Breast epithelium (tissue), 4 donors: Measurements from ENCODE around the gene UFD1. TPM values are rescaled to one million over a fixed set of nuclear protein-coding genes. Genes with fewer than 3 reads are reported as not detected.
"Not testable (repeated sequence)": the region's sequence is repeated elsewhere in the genome, so short reads cannot be mapped to it uniquely, and the experiment has no call there.

Experiments
- DNase-seq, 2 donors: peaks; one replicate each; pipeline ENCODE4 v3.0.0-alpha.2; 2019; ENCODE audit warnings: low spot score in 2 of 2
- H3K27ac ChIP-seq, 2 donors: fragments of 200-600 bp; sonication (generic) in 1 of 2; one replicate each; pipeline ENCODE4 v1.5.1; 2016 to 2019; ENCODE audit warnings: mild to moderate bottlenecking in 1 of 2
- H3K27me3 ChIP-seq, 2 donors: fragments of 200-600 bp; sonication (generic) in 1 of 2; one replicate each; pipeline versions ENCODE4 v1.5.1 to v1.6.0; 2017 to 2019; ENCODE audit warnings: control low read depth in 1 of 2, mild to moderate bottlenecking in 1 of 2
- H3K36me3 ChIP-seq: fragments of 200-600 bp; one replicate; pipeline ENCODE4 v1.5.1; 2019
- H3K4me1 ChIP-seq, 2 donors: fragments of 200-600 bp; sonication (generic); one replicate each; pipeline ENCODE4 v1.5.1; 2016 to 2019; ENCODE audit warnings: control low read depth in 1 of 2
- H3K4me3 ChIP-seq, 3 donors: fragments of 200-600 bp; sonication (generic); 1 replicate in 2 of 3; 2 replicates in 1 of 3; pipeline ENCODE4 v1.5.1; 2016 to 2019; ENCODE audit warnings: mild to moderate bottlenecking in 3 of 3, moderate library complexity in 2 of 3
- H3K9me3 ChIP-seq, 2 donors: fragments of 200-600 bp; sonication (generic) in 1 of 2; one replicate each; pipeline ENCODE4 v1.5.1; 2016 to 2019; ENCODE audit warnings: control low read depth in 1 of 2
- POLR2A ChIP-seq: fragments of 450-650 bp; IDR thresholded peaks from one replicate; pipeline ENCODE4 v1.6.1; 2016; ENCODE audit warnings: antibody characterized with exemption, mild to moderate bottlenecking, moderate library complexity
- POLR2AphosphoS5 ChIP-seq, 3 donors: sonication (generic); formaldehyde crosslinking; IDR thresholded peaks; one replicate each; pipeline ENCODE4 v1.6.1; 2017; ENCODE audit warnings: antibody characterized with exemption in 3 of 3
- intact Hi-C: fragments of 100-400 bp; cut with DNase I; formaldehyde crosslinking; loops from one replicate; pipeline ENCODE4 v1.15.1; 2023; ENCODE audit warnings: low total_unique reads
- total RNA-seq, 3 donors: library from RNA; depleted of rRNA; stranded (reverse); fragments of >200 nt; gene quantifications; one replicate each; pipeline ENCODE4 v1.1.0, GENCODE V29; 2016
- TF ChIP-seq, protein P1 (sequence below), 3 donors: fragments of 450-650 bp; IDR thresholded peaks; one replicate each; pipeline ENCODE4 v1.5.1; 2016 to 2017; ENCODE audit warnings: antibody characterized with exemption in 3 of 3, mild to moderate bottlenecking in 3 of 3, moderate library complexity in 3 of 3

UFD1 gene
- total RNA-seq, 3 donors from 2014 or later, result 30.8 to 51.0 (median 31.8) TPM

DNA sequence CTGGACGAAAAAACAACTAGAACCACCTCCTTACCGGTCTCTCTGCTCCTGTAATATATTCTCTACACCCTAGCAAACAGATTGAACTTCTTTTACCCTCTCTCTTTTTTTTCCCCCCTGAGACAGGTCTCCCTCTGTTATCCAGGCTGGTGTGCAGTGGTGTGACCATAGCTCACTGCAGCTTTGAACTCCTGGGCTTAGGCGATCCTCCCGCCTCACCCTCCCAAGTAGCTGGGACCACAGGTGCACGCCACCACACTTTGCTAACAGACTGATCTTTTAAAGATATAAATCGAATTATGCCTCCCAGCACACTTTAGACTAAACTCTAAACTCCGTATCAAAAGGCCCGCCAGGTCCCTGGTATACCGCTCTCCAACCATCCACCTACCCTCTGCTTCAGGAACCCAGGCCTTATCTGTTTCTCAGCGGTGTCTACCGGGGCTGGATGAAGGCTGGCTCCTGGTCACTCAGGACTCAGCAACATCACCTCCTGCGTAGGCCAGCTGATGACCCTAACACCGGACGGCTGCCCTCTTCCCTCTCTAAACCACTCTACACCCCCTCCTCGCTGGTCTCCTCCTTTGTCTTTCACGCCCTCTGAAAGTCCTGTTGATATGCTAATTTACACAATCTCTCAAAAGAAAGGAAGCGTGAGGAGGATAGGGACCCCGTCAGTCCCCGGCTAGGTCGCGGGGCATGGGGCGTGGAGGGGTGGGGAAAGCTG, 32.2 kb downstream of the UFD1 start:
- TF ChIP-seq, protein P1, sequence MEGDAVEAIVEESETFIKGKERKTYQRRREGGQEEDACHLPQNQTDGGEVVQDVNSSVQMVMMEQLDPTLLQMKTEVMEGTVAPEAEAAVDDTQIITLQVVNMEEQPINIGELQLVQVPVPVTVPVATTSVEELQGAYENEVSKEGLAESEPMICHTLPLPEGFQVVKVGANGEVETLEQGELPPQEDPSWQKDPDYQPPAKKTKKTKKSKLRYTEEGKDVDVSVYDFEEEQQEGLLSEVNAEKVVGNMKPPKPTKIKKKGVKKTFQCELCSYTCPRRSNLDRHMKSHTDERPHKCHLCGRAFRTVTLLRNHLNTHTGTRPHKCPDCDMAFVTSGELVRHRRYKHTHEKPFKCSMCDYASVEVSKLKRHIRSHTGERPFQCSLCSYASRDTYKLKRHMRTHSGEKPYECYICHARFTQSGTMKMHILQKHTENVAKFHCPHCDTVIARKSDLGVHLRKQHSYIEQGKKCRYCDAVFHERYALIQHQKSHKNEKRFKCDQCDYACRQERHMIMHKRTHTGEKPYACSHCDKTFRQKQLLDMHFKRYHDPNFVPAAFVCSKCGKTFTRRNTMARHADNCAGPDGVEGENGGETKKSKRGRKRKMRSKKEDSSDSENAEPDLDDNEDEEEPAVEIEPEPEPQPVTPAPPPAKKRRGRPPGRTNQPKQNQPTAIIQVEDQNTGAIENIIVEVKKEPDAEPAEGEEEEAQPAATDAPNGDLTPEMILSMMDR (IDR thresholded peaks at IDR 0.05), result no peak
- TF ChIP-seq POLR2A (no peak), POLR2AphosphoS5 (IDR thresholded peaks at IDR 0.05) (no peak)
- H3K36me3 ChIP-seq, result no peaks in the 10 kb centered on the region
- intact Hi-C loops, result no loop called here

GRCh38 chr22:19445279-19445982, 33.6 kb downstream of the UFD1 start:
- H3K36me3 ChIP-seq, DNase-seq, H3K4me3 ChIP-seq, intact Hi-C loops, H3K27me3 ChIP-seq, H3K9me3 ChIP-seq, H3K27ac ChIP-seq: not testable (repeated sequence)
- H3K4me1 ChIP-seq, result peaks cover 0 to 14% of the 10 kb centered on the region in 2 donors

More for the DNA sequence above, 32.2 kb downstream of the UFD1 start:
- Histone ChIP-seq H3K4me1 (peaks cover 0 to 14% of the 10 kb centered on the region in 2 donors), H3K9me3 (no peaks in the 10 kb centered on the region), H3K27me3 (no peaks in the 10 kb centered on the region), H3K4me3 (peak overlapping the region; percentile 84 to 91 (median 90)), H3K27ac (peak overlapping the region; percentile 93 to 96)
- no peak for DNase-seq

DNA sequence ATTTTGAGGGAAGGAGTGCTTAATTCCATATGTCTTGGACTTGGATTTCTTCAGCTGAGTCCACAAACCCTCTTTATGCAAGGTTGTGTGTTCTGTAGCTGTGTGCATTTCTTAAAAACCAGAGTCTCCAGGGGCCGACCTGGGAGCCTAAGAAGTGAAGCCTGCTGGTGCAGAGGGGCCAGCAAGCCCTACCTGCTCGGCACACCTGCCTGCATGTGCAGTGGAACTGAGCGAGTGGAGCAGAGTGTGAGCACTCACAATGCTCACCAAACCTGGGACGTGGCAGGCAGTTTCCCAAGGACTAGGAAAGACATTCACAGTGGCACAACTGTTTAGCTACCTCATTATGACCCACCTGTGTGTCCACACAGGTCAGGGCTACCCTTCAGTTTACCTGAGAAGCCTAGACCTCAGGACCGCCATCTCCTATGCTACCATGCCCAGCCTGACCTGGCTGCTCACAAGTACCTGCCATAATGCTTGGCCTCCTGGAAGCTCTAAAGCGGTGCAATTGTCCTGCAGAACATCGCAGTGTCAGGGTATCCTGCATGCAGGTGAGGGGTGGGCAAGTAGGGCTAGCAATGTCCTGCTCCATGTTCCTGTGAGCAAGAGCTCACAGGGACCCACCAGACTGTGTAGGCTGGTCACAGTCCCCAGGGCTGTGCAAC, 35.3 kb downstream of the UFD1 start:
- intact Hi-C loops, result no loop called here

GRCh38 chr22:19442166-19442565, 36.8 kb downstream of the UFD1 start:
- Histone ChIP-seq H3K36me3 (no peaks in the 10 kb centered on the region), H3K27me3 (no peaks in the 10 kb centered on the region), H3K27ac (no peak overlapping the region), H3K4me3 (no peak overlapping the region), H3K9me3 (no peaks in the 10 kb centered on the region), H3K4me1 (peaks cover 0 to 8% of the 10 kb centered on the region in 2 donors)
- intact Hi-C loops, result no loop called here
- DNase-seq, result no peak
- no peak for TF ChIP-seq POLR2A
- TF ChIP-seq, protein P1 (IDR thresholded peaks at IDR 0.05), result no peak
- TF ChIP-seq POLR2AphosphoS5 (IDR thresholded peaks at IDR 0.05), result no peak

More for the DNA sequence above, 35.3 kb downstream of the UFD1 start:
- no peak overlapping the region for H3K4me3 ChIP-seq
- peaks cover 0 to 12% of the 10 kb centered on the region in 2 donors for H3K4me1 ChIP-seq
- TF ChIP-seq, protein P1 (IDR thresholded peaks at IDR 0.05), result no peak
- TF ChIP-seq POLR2A (no peak), POLR2AphosphoS5 (IDR thresholded peaks at IDR 0.05) (no peak)
- no peaks in the 10 kb centered on the region for H3K36me3 ChIP-seq
- no peak for DNase-seq
- no peak overlapping the region for H3K27ac ChIP-seq
- H3K27me3 ChIP-seq, result no peaks in the 10 kb centered on the region
- no peaks in the 10 kb centered on the region for H3K9me3 ChIP-seq

- intact Hi-C loops, result no loop called here
- no peaks in the 10 kb centered on the region for H3K36me3 ChIP-seq
- no peak for TF ChIP-seq POLR2AphosphoS5 (IDR thresholded peaks at IDR 0.05)
- DNase-seq, result no peak
- H3K27me3 ChIP-seq, result no peaks in the 10 kb centered on the region
- no peaks in the 10 kb centered on the region for H3K9me3 ChIP-seq
- no peak overlapping the region for H3K4me3 ChIP-seq
- no peak overlapping the region for H3K27ac ChIP-seq
- H3K4me1 ChIP-seq, result no peaks in the 10 kb centered on the region
Measured at GRCh38 chr22:19440411-19441195, 38.4 kb downstream of the UFD1 start.
